Adipocyte (in vitro differentiated cells): Measurements from ENCODE around the gene TTC3.

Experiments
- DNase-seq: peaks from one replicate; pipeline ENCODE4 v3.0.0-alpha.2; 2015; ENCODE audit warnings: low read depth
- H3K27me3 ChIP-seq: replicated peaks from 2 replicates; pipeline ENCODE4 v1.7.0; 2013; ENCODE audit warnings: mild to moderate bottlenecking, low read length, moderate library complexity; ENCODE audit not compliant: control insufficient read depth, insufficient read depth
- H3K36me3 ChIP-seq: 2 replicates; pipeline ENCODE4 v1.7.0; 2013; ENCODE audit warnings: low read length, mild to moderate bottlenecking, moderate library complexity; ENCODE audit not compliant: control insufficient read depth, insufficient read depth, severe bottlenecking
- H3K4me1 ChIP-seq: 2 replicates; pipeline ENCODE4 v1.7.0; 2013; ENCODE audit warnings: mild to moderate bottlenecking, low read length, moderate library complexity; ENCODE audit not compliant: control insufficient read depth, insufficient read depth
- H3K4me3 ChIP-seq: 2 replicates; pipeline ENCODE4 v1.7.0; 2013; ENCODE audit warnings: mild to moderate bottlenecking, low read length, moderate library complexity
- H3K9ac ChIP-seq: 2 replicates; pipeline ENCODE4 v1.7.0; 2013; ENCODE audit warnings: mild to moderate bottlenecking, low read length, moderate library complexity
- H3K9me3 ChIP-seq: 2 replicates; pipeline ENCODE4 v1.7.0; 2013; ENCODE audit warnings: mild to moderate bottlenecking, low read length, moderate library complexity; ENCODE audit not compliant: control insufficient read depth

TTC3 gene

DNA sequence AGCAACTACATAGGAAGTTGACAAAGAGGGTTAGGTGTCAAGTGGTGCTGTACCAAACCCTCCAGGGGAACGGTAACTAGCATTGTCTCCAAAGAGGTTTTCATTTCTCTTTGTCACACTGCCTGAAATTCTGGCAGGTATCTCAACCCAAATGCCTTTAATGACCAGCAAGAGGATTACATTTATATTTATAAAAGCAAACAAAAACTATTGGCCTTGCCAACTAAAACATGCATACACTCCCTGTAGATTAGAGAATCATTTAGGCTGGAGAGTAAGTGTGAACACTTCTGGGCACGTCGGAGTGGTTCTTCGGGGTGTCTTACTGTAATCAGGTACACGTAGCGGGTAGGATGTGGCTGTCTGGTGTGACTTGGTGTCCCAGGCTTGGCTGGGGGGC, 109.2 kb downstream of the TTC3 start:
- Histone ChIP-seq H3K4me3 (no peak overlapping the region), H3K27me3 (no peaks in the 10 kb centered on the region), H3K9ac (no peak overlapping the region), H3K36me3 (peaks cover 71% of the 10 kb centered on the region), H3K4me1 (no peaks in the 10 kb centered on the region), H3K9me3 (no peaks in the 10 kb centered on the region)
- DNase-seq: no peak

- H3K36me3 ChIP-seq: peaks cover 71% of the 10 kb centered on the region
- no peak overlapping the region for H3K9ac ChIP-seq
- no peak overlapping the region for H3K4me3 ChIP-seq
- H3K27me3 ChIP-seq: no peaks in the 10 kb centered on the region
- no peak for DNase-seq
- no peaks in the 10 kb centered on the region for H3K9me3 ChIP-seq
- no peaks in the 10 kb centered on the region for H3K4me1 ChIP-seq
These were observed 110.7 kb downstream of the TTC3 start for GRCh38 chr21:37183749-37184148.

DNA sequence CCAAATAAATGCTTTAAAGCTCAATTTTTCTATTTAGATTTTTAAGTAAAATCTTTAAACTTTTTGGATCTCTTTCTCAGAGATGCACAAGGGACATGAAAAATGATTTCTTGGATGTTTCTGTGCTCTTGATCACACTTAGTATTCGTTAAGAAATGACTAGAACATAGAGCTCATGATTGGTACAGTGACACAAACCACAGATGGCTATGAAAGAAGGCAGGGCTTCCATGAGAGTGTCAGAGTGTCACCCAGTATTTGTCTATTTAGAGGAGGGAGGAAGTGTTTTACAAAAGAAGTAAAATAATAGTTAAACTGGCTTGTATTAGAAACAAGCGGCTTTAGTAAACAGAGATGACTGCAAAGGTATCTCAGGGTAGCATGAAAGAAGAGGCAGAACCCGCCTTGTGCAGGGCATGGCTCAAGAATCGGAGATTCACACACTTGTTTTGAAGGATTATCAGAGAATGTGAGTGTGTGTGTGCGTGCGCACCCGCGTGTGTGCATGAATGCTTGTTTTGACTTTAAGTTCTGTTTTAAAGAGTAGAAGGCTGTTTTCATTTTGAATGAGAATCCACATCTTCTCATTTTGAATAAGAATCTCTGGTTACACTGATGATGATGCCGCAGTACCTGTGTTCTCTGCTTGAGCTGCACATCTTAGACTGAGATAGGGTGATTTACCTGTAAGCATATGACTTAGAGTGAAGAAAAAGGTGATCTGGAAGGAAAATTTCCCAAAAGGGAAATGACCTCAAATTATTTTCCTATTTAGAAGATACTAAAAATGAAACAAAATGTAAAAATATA, 111.9 kb downstream of the TTC3 start:
- H3K36me3 ChIP-seq: peaks cover 73% of the 10 kb centered on the region
- H3K9me3 ChIP-seq: no peaks in the 10 kb centered on the region
- no peak overlapping the region for H3K9ac ChIP-seq
- DNase-seq: no peak
- H3K4me1 ChIP-seq: no peaks in the 10 kb centered on the region
- no peaks in the 10 kb centered on the region for H3K27me3 ChIP-seq
- H3K4me3 ChIP-seq: no peak overlapping the region

DNA sequence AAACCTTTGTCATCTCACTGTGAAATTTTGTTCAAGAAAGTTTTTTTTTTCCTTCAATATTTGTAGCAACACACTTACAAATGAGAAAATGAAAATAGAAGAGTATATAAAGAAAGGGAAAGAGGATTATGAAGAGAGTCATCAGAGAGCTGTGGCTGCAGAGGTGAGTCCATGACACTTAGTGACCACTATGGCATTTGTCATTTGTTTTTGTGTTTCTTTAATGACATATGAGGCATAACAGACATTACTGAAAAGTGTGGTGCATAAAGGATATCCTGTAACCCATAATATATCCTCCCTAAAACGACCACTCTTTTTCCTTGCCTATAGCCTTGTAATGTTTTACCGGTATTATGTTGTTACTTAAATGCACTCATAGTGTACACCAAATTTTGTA, 113.9 kb downstream of the TTC3 start:
- peaks cover 78% of the 10 kb centered on the region for H3K36me3 ChIP-seq
- H3K9me3 ChIP-seq: no peaks in the 10 kb centered on the region
- H3K27me3 ChIP-seq: no peaks in the 10 kb centered on the region
- DNase-seq: no peak
- no peak overlapping the region for H3K9ac ChIP-seq
- H3K4me3 ChIP-seq: no peak overlapping the region
- H3K4me1 ChIP-seq: no peaks in the 10 kb centered on the region

DNA sequence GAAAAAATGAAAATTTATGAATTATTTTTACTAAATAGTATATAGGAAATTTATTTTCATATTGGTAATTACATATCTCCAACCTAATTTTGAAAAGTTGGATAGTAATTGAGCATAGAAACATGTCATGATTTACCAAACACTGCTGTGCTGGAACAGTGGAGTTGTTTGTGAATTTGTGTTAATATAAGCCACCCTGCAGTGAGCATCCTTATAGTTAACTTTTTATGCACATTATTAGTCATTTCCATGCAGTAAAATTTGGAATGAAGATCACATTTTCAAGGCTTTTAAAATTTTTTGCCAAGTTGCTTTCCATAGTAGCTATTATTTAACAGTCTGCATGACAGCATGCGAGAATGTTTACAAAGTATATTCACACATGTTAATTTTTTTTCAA, 115.8 kb downstream of the TTC3 start:
- H3K9ac ChIP-seq: no peak overlapping the region
- no peaks in the 10 kb centered on the region for H3K9me3 ChIP-seq
- H3K4me1 ChIP-seq: no peaks in the 10 kb centered on the region
- H3K27me3 ChIP-seq: no peaks in the 10 kb centered on the region
- no peak overlapping the region for H3K4me3 ChIP-seq
- peaks cover 79% of the 10 kb centered on the region for H3K36me3 ChIP-seq
- DNase-seq: no peak

DNA sequence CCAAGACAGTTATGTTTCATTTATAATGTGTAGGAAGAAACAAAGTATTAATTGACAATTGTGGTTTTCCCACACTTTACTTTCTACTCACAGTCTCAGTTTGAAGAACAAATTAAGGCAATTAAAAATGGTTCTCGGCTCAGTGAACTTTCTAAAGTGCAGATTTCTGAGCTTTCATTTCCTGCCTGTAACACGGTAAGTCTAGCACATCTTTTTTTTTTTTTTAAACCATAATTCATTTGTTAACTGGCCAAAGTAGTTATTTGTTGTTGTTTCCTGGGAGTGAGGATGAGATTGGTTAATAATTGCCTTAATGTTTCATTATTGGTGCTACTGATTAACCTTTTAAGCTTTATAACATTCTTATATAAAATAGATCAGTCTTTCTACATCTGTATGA, 119.0 kb downstream of the TTC3 start:
- H3K4me3 ChIP-seq: no peak overlapping the region
- no peaks in the 10 kb centered on the region for H3K4me1 ChIP-seq
- DNase-seq: no peak
- no peak overlapping the region for H3K9ac ChIP-seq
- peaks cover 97% of the 10 kb centered on the region for H3K36me3 ChIP-seq
- no peaks in the 10 kb centered on the region for H3K9me3 ChIP-seq
- H3K27me3 ChIP-seq: no peaks in the 10 kb centered on the region

DNA sequence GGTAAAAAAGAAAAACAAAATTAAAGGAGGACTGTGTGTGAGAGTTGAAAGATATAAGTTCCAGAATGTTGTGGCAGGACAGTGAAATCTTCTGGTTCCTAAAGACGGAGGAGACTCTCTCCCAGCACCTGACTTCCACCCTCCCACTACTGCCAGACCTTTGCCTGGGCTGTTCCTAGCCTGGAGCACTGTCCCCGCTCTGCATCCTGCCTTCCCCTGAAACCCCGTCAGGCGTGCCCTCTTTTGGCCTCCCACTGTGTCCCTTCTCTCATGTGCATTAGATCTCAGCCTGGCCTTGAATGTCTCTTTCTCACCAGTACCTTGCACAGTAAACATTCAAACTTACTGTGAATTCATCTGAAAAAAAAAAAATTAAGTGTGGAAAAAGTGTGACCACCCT, 120.0 kb downstream of the TTC3 start:
- Histone ChIP-seq H3K27me3 (no peaks in the 10 kb centered on the region), H3K9me3 (no peaks in the 10 kb centered on the region), H3K36me3 (peaks cover 94% of the 10 kb centered on the region), H3K4me1 (no peaks in the 10 kb centered on the region), H3K4me3 (no peak overlapping the region), H3K9ac (no peak overlapping the region)
- DNase-seq: no peak

DNA sequence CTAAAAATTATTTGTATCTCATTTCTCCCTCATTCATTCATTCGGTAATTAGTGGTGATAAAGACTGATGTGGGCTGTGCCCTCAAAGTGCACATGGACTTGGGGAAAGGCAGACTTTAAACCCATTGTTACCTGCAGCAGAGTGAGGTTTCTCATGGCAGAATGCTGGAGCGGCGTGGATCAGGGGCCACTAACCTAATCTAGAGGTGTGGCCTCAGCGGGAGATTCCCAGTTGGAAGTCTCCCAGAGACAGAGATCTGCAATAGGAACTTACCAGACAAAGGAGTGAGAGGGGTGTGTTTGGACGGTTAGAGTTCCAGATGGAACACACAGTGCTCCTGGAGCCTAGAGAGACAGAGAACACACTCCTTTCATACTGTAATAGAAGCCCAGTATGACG, 120.6 kb downstream of the TTC3 start:
- no peak for DNase-seq
- Histone ChIP-seq H3K27me3 (no peaks in the 10 kb centered on the region), H3K9me3 (no peaks in the 10 kb centered on the region), H3K9ac (no peak overlapping the region), H3K4me3 (no peak overlapping the region), H3K4me1 (no peaks in the 10 kb centered on the region), H3K36me3 (peaks cover 94% of the 10 kb centered on the region)

GRCh38 chr21:37195059-37195458, 122.0 kb downstream of the TTC3 start:
- Histone ChIP-seq H3K36me3 (peaks cover 95% of the 10 kb centered on the region), H3K9ac (no peak overlapping the region), H3K4me3 (no peak overlapping the region), H3K9me3 (no peaks in the 10 kb centered on the region), H3K27me3 (no peaks in the 10 kb centered on the region), H3K4me1 (no peaks in the 10 kb centered on the region)
- DNase-seq: no peak

DNA sequence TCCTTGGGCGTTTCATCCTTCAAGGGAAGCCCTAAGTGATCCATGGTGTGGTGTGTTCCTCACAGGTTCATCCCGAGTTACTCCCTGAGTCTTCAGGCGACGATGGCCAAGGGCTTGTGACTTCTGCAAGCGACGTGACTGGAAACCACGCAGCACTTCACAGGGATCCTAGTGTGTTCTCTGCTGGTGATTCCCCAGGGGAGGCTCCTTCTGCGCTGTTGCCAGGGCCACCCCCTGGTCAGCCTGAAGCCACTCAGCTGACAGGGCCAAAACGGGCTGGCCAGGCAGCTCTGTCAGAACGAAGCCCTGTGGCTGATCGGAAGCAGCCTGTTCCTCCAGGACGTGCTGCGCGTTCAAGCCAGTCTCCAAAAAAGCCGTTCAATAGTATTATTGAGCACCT, 122.6 kb downstream of the TTC3 start:
- no peak overlapping the region for H3K9ac ChIP-seq
- no peak overlapping the region for H3K4me3 ChIP-seq
- no peaks in the 10 kb centered on the region for H3K9me3 ChIP-seq
- no peak for DNase-seq
- no peaks in the 10 kb centered on the region for H3K4me1 ChIP-seq
- H3K36me3 ChIP-seq: peaks cover 95% of the 10 kb centered on the region
- H3K27me3 ChIP-seq: no peaks in the 10 kb centered on the region

DNA sequence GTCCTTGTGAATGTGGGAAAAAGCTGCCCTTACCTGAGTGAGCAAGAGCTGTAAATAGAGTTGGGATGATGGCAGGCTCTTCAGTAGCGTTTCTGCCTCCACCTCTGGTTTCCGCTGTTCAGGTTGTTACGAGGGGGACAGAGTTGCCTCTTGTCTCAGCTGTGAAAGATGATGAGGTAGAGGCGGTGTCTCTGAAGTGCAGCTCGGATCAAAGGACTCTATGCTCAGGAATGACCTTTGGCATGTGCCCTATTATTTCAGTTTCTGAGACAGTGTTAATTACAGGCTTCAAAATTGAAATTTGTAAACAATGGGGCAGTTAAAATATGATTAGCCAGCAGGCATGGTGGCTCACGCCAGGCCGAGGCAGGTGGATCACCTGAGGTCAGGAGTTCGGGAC, 123.8 kb downstream of the TTC3 start:
- Histone ChIP-seq H3K9ac (no peak overlapping the region), H3K4me3 (no peak overlapping the region), H3K9me3 (no peaks in the 10 kb centered on the region), H3K36me3 (peaks cover 95% of the 10 kb centered on the region), H3K4me1 (no peaks in the 10 kb centered on the region), H3K27me3 (no peaks in the 10 kb centered on the region)
- DNase-seq: no peak

GRCh38 chr21:37197746-37198145, 124.7 kb downstream of the TTC3 start:
- Histone ChIP-seq H3K9ac (no peak overlapping the region), H3K4me1 (no peaks in the 10 kb centered on the region), H3K27me3 (no peaks in the 10 kb centered on the region), H3K9me3 (no peaks in the 10 kb centered on the region), H3K36me3 (peaks cover 95% of the 10 kb centered on the region), H3K4me3 (no peak overlapping the region)
- DNase-seq: no peak
